H1 (cell line): ENCODE data around the gene CPXM2. TPM values are rescaled to one million over a fixed set of nuclear protein-coding genes. Genes with fewer than 3 reads are reported as not detected.

ENCODE experiments used
- CTCF ChIA-PET: fragments of 300-600 bp; sonication (Branson Sonifier 250); formaldehyde crosslinking; loops from one replicate; lab custom pipeline; 2021; ENCODE audit not compliant: partially characterized antibody; lab: Charles Lee
- POLR2A ChIA-PET: fragments of 300-600 bp; sonication (Branson Sonifier 250); formaldehyde crosslinking; loops from one replicate; lab custom pipeline; 2021; ENCODE audit warnings: inconsistent platforms; ENCODE audit not compliant: partially characterized antibody; lab: Charles Lee
- DNase-seq, 2 experiments: peaks; one replicate each; pipeline versions ENCODE4 v3.0.0 to v3.0.0-alpha.2; 2010 to 2022; ENCODE audit warnings: low spot score in 2 of 2, low read depth in 1 of 2, mixed read lengths in 1 of 2
- FAIRE-seq: peaks from 2 replicates; lab custom pipeline; 2011; peaks lifted over from hg19 to GRCh38; lab: Jason Lieb, UNC
- H2AFZ ChIP-seq: 2 replicates; pipeline ENCODE4 v1.8.1; 2012; ENCODE audit warnings: low read length, inconsistent platforms
- H2AK5ac ChIP-seq: 2 replicates; pipeline ENCODE4 v1.6.1; 2013; ENCODE audit warnings: low read depth, low read length
- H2BK120ac ChIP-seq: replicated peaks from 2 replicates; pipeline ENCODE3; 2013; ENCODE audit warnings: low read depth, low read length, inconsistent platforms
- H2BK12ac ChIP-seq: 2 replicates; pipeline ENCODE4 v1.6.1; 2013; ENCODE audit warnings: low read depth, low read length
- H2BK15ac ChIP-seq: 2 replicates; pipeline ENCODE4 v1.6.1; 2013; ENCODE audit warnings: low read length
- H2BK20ac ChIP-seq: 2 replicates; pipeline ENCODE4 v1.6.1; 2013; ENCODE audit warnings: low read length
- H2BK5ac ChIP-seq: 2 replicates; pipeline ENCODE4 v1.6.1; 2013; ENCODE audit warnings: low read depth, low read length
- H3K14ac ChIP-seq: 2 replicates; pipeline ENCODE4 v1.6.1; 2013; ENCODE audit warnings: inconsistent platforms; ENCODE audit not compliant: insufficient read length
- H3K18ac ChIP-seq: 2 replicates; pipeline ENCODE4 v1.6.1; 2013; ENCODE audit warnings: low read length; ENCODE audit errors: extremely low read depth
- H3K23ac ChIP-seq: 2 replicates; pipeline ENCODE4 v1.6.1; 2013; ENCODE audit warnings: inconsistent platforms; ENCODE audit not compliant: insufficient read length
- H3K23me2 ChIP-seq: 2 replicates; pipeline ENCODE4 v1.6.1; 2013; ENCODE audit warnings: low read depth, low read length
- H3K27ac ChIP-seq: 2 replicates; pipeline ENCODE4 v1.6.1; 2011; ENCODE audit warnings: low read depth, low read length, inconsistent platforms
- H3K27me3 ChIP-seq, 4 experiments: replicated peaks in 1 of 4; 1 replicate in 1 of 4; 2 replicates in 3 of 4; pipeline versions ENCODE4 v1.6.1 to v1.8.1; 2011 to 2013; ENCODE audit warnings: low read length in 3 of 4, mild to moderate bottlenecking in 3 of 4, inconsistent platforms in 2 of 4, mixed read lengths in 2 of 4, moderate library complexity in 1 of 4; ENCODE audit not compliant: control insufficient read depth in 3 of 4, insufficient read depth in 3 of 4; ENCODE audit errors: extremely low read depth in 1 of 4
- H3K36me3 ChIP-seq, 4 experiments: 2 replicates each; pipeline versions ENCODE4 v1.6.1 to v1.8.1; 2011 to 2013; ENCODE audit warnings: mild to moderate bottlenecking in 4 of 4, low read length in 3 of 4, moderate library complexity in 2 of 4, control low read depth in 1 of 4, inconsistent platforms in 1 of 4; ENCODE audit not compliant: insufficient read depth in 4 of 4, control insufficient read depth in 2 of 4
- H3K4ac ChIP-seq: replicated peaks from 2 replicates; pipeline ENCODE3; 2013; ENCODE audit warnings: low read length, low read depth, mixed read lengths, inconsistent platforms; ENCODE audit not compliant: insufficient read length
- H3K4me1 ChIP-seq, 4 experiments: replicated peaks in 1 of 4; 1 replicate in 1 of 4; 2 replicates in 3 of 4; pipeline versions ENCODE4 v1.6.1 to v1.8.1; 2011 to 2013; ENCODE audit warnings: low read length in 3 of 4, inconsistent platforms in 2 of 4, mixed read lengths in 1 of 4; ENCODE audit not compliant: insufficient read depth in 4 of 4, control insufficient read depth in 3 of 4
- H3K4me2 ChIP-seq, 2 experiments: 2 replicates each; pipeline versions ENCODE4 v1.6.1 to v1.8.1; 2011 to 2013; ENCODE audit warnings: low read depth in 2 of 2, low read length in 2 of 2, control low read depth in 1 of 2, inconsistent platforms in 1 of 2, mild to moderate bottlenecking in 1 of 2; ENCODE audit not compliant: insufficient read depth in 1 of 2
- H3K4me3 ChIP-seq, 4 experiments: fragments of 200-600, 300-600 bp in 1 of 4; sonication (generic), shearing (Covaris generic), sonication (Bioruptor Twin) in 1 of 4; 2 replicates each; pipeline versions ENCODE4 v1.5.1 to v1.8.1; 2011 to 2016; ENCODE audit warnings: low read length in 4 of 4, low read depth in 3 of 4, control low read depth in 2 of 4, inconsistent platforms in 2 of 4, mild to moderate bottlenecking in 2 of 4, mixed read lengths in 1 of 4, moderate library complexity in 1 of 4; ENCODE audit not compliant: insufficient read depth in 2 of 4; ENCODE audit errors: extremely low read depth in 1 of 4
- H3K56ac ChIP-seq: replicated peaks from 2 replicates; pipeline ENCODE3; 2013; ENCODE audit warnings: low read depth, mild to moderate bottlenecking, mixed read lengths, low read length, inconsistent platforms; ENCODE audit not compliant: insufficient read length
- H3K79me1 ChIP-seq: 2 replicates; pipeline ENCODE4 v1.6.1; 2013; ENCODE audit warnings: low read depth, low read length, control low read depth
- H3K79me2 ChIP-seq, 2 experiments: 2 replicates each; pipeline versions ENCODE4 v1.6.1 to v1.8.1; 2012 to 2013; ENCODE audit warnings: low read length in 2 of 2, mild to moderate bottlenecking in 2 of 2, inconsistent platforms in 1 of 2; ENCODE audit not compliant: insufficient read depth in 2 of 2, control insufficient read depth in 1 of 2
- H3K9ac ChIP-seq, 4 experiments: replicated peaks in 1 of 4; 1 replicate in 1 of 4; 2 replicates in 3 of 4; pipeline versions ENCODE4 v1.6.1 to v1.8.1; 2011 to 2013; ENCODE audit warnings: low read depth in 3 of 4, low read length in 3 of 4, control low read depth in 2 of 4, mild to moderate bottlenecking in 2 of 4, moderate library complexity in 2 of 4, inconsistent platforms in 1 of 4; ENCODE audit errors: extremely low read depth in 1 of 4
- H3K9me3 ChIP-seq, 2 experiments: 2 replicates each; pipeline versions ENCODE4 v1.6.1 to v1.8.1; 2012 to 2013; ENCODE audit warnings: mild to moderate bottlenecking in 2 of 2, moderate library complexity in 2 of 2, control low read depth in 1 of 2, inconsistent platforms in 1 of 2, low read depth in 1 of 2, low read length in 1 of 2, mixed read lengths in 1 of 2; ENCODE audit not compliant: insufficient read depth in 2 of 2
- H4K20me1 ChIP-seq, 2 experiments: replicated peaks in 1 of 2; 2 replicates each; pipeline versions ENCODE3 to v1.8.1; 2011 to 2013; ENCODE audit warnings: inconsistent platforms in 2 of 2, low read length in 2 of 2, mild to moderate bottlenecking in 1 of 2; ENCODE audit not compliant: insufficient read depth in 2 of 2, control insufficient read depth in 1 of 2
- H4K5ac ChIP-seq: 2 replicates; pipeline ENCODE4 v1.6.1; 2013; ENCODE audit warnings: low read length, low read depth, mixed read lengths, inconsistent platforms; ENCODE audit not compliant: insufficient read length
- H4K8ac ChIP-seq: 2 replicates; pipeline ENCODE4 v1.8.0; 2013; ENCODE audit warnings: mild to moderate bottlenecking, moderate library complexity, low read length, inconsistent platforms; ENCODE audit not compliant: insufficient read depth; ENCODE audit errors: extremely low read depth
- H4K91ac ChIP-seq: replicated peaks from 2 replicates; pipeline ENCODE3; 2013; ENCODE audit warnings: low read length, mixed read lengths, inconsistent platforms; ENCODE audit not compliant: insufficient read length
- FOSL1 ChIP-seq: IDR thresholded peaks from 2 replicates; pipeline ENCODE4 v1.6.1; 2011; ENCODE audit warnings: mild to moderate bottlenecking, low read depth, low read length, moderate library complexity; ENCODE audit not compliant: insufficient read depth
- HDAC2 ChIP-seq, 2 experiments: fragments of 300-600 bp in 1 of 2; sonication (generic) in 1 of 2; IDR thresholded peaks; 2 replicates each; pipeline ENCODE4 v1.6.1; 2011 to 2012; ENCODE audit warnings: low read depth in 2 of 2, low read length in 2 of 2, mild to moderate bottlenecking in 2 of 2, moderate library complexity in 2 of 2, borderline replicate concordance in 1 of 2, inconsistent platforms in 1 of 2
- NRF1 ChIP-seq: IDR thresholded peaks from 2 replicates; pipeline ENCODE4 v1.6.1; 2011; ENCODE audit warnings: mild to moderate bottlenecking, low read depth, low read length, improper control_type of control experiment
- RBBP5 ChIP-seq: IDR thresholded peaks from 2 replicates; pipeline ENCODE4 v1.7.1; 2012; ENCODE audit warnings: low read depth, mild to moderate bottlenecking, inconsistent platforms, low read length, moderate library complexity, borderline replicate concordance
- SRF ChIP-seq: IDR thresholded peaks from 2 replicates; pipeline ENCODE4 v1.6.1; 2011; ENCODE audit warnings: mild to moderate bottlenecking, low read depth, low read length, moderate library complexity
- TAF1 ChIP-seq: IDR thresholded peaks from 2 replicates; pipeline ENCODE4 v1.6.1; 2011; ENCODE audit warnings: mild to moderate bottlenecking, low read depth, low read length
- WGBS, 2 experiments: shearing (Covaris generic) in 1 of 2; methylation state at CpG; one replicate each; pipeline versions ENCODE4 v1.1.6 to v1.1.7; 2013 to 2015; ENCODE audit warnings: low lambda C conversion rate in 2 of 2, mixed read lengths in 2 of 2, inconsistent platforms in 1 of 2, low coverage in 1 of 2, missing lambda C conversion rate in 1 of 2; ENCODE audit not compliant: insufficient replicate concordance in 2 of 2, insufficient coverage in 1 of 2, insufficient read length in 1 of 2; ENCODE audit errors: extremely low coverage in 1 of 2, missing lambda C conversion rate in 1 of 2; 5-methylcytosine and 5-hydroxymethylcytosine counted together
- polyA plus RNA-seq, 7 experiments: library from polyadenylated mRNA; depleted of rRNA in 3 of 7; stranded (reverse) in 5 of 7; unstranded in 2 of 7; fragments of >200 nt in 5 of 7; fragments of 200-250 nt in 2 of 7; gene quantifications; 1 replicate in 5 of 7; 2 replicates in 1 of 7; 4 replicates in 1 of 7; pipeline versions ENCODE4 v1.2.1 to v1.2.3, GENCODE V29; 2011 to 2013; ENCODE audit warnings: missing spikeins in 2 of 7, mixed read lengths in 2 of 7
- total RNA-seq: library from RNA; stranded (reverse); fragmentation: NEBNext Ultra II Directional; extraction: Animal tissue kit (Norgen Biotek cat#: 25700); gene quantifications from 2 replicates; pipeline ENCODE4 v1.2.1, GENCODE V29; 2021

The CPXM2 gene
- total and polyA plus RNA-seq, 2 of the 8 experiments (the other 6 are each of a cell fraction or from before 2014, with no cell fraction given), result 2.4 to 2.9 TPM

DNA sequence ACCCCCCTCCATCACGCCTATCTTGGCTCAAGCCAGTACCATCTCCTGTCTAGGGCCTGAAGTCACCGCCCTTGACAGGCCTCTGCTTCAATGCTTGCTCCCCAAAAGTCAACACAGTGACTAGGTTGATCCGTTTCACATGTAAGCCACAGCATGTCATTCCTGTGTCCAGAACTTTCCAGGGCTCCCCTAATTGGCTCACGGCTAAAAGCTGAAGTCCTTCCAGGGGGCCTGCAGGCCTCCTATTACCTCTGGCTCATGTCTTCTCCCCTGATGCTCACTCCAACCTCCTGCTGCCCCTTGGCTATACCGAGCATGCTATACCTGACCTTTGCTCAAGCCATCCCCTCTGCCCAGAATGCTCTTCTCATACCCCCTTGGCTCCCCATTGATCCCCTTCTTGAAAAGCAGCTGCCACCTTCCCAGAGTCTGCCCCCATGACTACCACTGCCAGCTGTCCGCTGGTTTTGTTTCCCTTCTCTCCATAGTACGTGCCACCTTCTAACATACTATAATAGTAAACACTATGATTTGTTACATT, 39.1 kb downstream of the CPXM2 start:
- H2BK12ac ChIP-seq, result no peak overlapping the region
- FAIRE-seq (no peak), DNase-seq (peak in 1 of 2 experiments; percentile 30)
- no peaks in the 10 kb centered on the region for H3K4me1 ChIP-seq
- H3K23me2 ChIP-seq, result 0 out of 2 replicates have a peak, but pooled peaks cover 1% of the 10 kb centered on the region
- H3K79me1 ChIP-seq, result no peaks in the 10 kb centered on the region
- no peak overlapping the region for H3K14ac ChIP-seq
- H3K4me2 ChIP-seq, result no peak overlapping the region
- no peaks in the 10 kb centered on the region for H3K9me3 ChIP-seq
- no peaks in the 10 kb centered on the region for H3K27me3 ChIP-seq
- no peak overlapping the region for H3K4me3 ChIP-seq
- WGBS, 2 experiments, result 86% methylated on average over 7 of the region's 7 CpGs; no CpG with 5 or more reads in 1 of the 2 experiments
- no peak overlapping the region for H2AFZ ChIP-seq
- ChIA-PET POLR2A (no interaction called here), CTCF (no interaction called here)
- H3K27ac ChIP-seq, result no peak overlapping the region
- H3K23ac ChIP-seq, result no peak overlapping the region
- H2AK5ac ChIP-seq, result no peak overlapping the region
- no peak overlapping the region for H3K9ac ChIP-seq
- no peak overlapping the region for H3K4ac ChIP-seq
- no peak overlapping the region for H4K5ac ChIP-seq
- no peaks in the 10 kb centered on the region for H4K20me1 ChIP-seq
- H2BK15ac ChIP-seq, result no peak overlapping the region
- H4K91ac ChIP-seq, result no peak overlapping the region
- no peak overlapping the region for H3K18ac ChIP-seq
- no peaks in the 10 kb centered on the region for H3K79me2 ChIP-seq
- no peak overlapping the region for H3K56ac ChIP-seq
- no peaks in the 10 kb centered on the region for H3K36me3 ChIP-seq
- no peak overlapping the region for H4K8ac ChIP-seq
- no peak overlapping the region for H2BK120ac ChIP-seq
- H2BK5ac ChIP-seq, result no peak overlapping the region
- TF ChIP-seq NRF1 (no peak), RBBP5 (no peak), FOSL1 (no peak), SRF (no peak), HDAC2 (IDR thresholded peaks at IDR 0.05; ENCODE audit: borderline replicate concordance in 1 of 2, low read depth in 2 of 2, low read length in 2 of 2) (no peak), TAF1 (no peak)
- H2BK20ac ChIP-seq, result no peak overlapping the region
